Pulmonary artery endothelial cell (primary cell): Measurements from ENCODE around the gene KCNH8. TPM values are rescaled to one million over a fixed set of nuclear protein-coding genes. Genes with fewer than 3 reads are reported as not detected.

Source experiments
- DNase-seq: peaks from one replicate; pipeline ENCODE4 v3.0.0-alpha.2; 2011; ENCODE audit warnings: low read depth, low spot score
- total RNA-seq: library from RNA; depleted of rRNA; stranded (reverse); fragments of >200 nt; gene quantifications from 2 replicates; pipeline ENCODE4 v1.2.3, GENCODE V29; 2014

Gene KCNH8
- total RNA-seq, 1 donor from 2014 or later: under 0.01 TPM

DNA sequence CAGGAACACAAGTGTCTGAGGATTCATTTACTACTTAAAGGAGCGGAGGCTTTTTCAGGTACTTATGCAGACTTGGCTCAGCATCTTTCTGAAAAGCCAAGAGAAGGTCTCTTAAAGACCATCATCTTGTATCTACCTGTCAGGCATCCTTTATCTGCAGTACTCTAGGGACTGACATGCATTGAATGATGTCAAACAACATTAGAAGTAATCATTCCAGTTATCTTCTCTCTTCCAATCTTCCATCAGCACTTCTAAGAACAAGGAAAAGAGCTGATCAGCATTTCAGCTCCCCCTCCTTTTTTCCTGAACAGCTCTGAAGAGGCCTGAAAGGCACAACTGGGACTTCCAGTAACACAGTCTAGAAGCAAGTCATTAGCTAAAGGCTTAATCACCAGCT, 214.8 kb downstream of the KCNH8 start:
- no peak for DNase-seq

DNA sequence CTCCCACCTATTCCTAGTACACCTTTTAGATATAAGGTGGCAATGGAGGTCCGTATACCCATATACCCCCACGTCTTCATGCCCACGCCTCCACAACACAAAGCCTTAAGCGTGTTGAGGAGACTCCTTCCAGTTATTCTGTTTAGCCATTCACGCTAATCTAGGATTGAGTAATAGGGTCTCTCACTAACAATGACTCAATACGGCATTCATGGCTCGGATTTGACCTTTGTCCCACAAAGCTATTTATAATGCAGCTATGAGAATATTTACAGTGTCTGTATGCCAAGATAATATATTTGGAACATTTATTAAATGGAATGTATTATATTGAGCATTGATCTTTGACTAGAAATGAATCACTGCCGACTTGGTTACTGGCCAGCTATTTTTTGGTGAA, 215.8 kb downstream of the KCNH8 start:
- DNase-seq: no peak

DNA sequence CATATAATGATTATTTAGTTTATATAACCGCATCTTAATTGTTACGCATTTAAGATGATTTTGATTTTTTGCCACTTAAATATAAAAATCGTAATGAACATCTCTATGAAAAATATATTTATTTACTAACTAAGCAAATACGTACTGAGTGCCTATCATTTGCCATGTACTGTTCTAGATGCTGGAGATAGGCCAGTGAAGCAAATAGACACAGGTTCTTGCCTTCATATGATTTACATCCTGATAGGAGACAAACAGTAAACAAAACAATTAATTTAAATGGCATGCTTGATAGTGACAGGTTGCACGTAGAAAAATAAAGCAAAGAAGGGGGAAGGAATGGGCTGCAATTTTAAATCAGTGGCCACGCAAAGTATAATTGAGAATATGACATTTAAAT, 217.2 kb downstream of the KCNH8 start:
- DNase-seq: no peak

DNA sequence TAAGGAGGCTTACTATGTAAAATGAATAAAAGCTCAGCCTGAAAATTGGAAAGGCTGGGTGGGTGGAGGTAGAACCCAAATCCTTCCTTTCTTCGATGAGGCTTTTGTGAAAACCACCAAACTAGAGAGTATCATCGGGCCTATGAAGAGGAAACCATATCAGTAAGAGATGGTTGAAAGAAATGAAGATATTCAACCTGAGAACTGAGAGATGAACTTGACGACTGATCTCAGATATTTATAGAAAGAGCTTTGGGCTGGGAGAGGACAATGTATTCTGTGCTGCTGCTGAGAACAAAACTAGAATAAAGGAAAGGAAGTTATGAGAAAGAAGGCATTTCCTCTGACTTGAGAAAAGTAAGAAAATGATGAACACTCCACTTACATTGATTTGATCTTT, 236.6 kb downstream of the KCNH8 start:
- no peak for DNase-seq

DNA sequence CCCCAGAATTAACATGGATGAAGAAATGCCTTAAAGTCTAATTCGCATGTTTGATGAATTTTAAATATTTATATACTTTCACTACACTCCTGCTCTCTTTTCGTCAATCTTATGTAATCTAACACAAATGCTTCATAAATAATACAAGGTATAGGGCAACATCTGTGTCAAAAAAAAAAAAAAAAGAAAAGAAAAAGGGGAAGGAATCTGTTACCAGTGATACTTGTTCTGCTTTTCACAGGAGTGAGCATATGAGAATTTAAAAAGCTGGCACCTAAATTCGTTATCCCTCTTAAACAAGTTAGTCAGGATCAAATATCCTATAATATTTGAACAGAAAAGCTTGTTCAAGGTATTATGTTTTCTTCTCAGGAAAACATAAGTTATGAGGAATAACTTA, 243.8 kb downstream of the KCNH8 start:
- DNase-seq: no peak

DNA sequence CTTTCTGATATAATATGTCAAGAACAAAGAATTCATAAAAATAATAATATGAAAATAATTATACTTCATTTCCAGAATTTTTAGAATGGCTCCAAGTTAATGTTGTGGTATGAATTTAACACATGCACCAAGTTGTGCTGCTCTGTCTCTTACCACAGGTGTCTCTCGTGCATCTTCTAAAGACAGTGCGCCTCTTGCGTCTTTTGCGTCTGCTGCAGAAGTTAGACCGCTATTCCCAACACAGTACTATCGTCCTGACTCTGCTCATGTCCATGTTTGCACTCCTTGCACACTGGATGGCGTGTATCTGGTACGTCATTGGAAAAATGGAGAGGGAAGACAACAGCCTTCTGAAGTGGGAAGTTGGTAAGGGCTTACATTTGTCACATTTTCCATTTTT, 246.6 kb downstream of the KCNH8 start:
- DNase-seq: no peak

DNA sequence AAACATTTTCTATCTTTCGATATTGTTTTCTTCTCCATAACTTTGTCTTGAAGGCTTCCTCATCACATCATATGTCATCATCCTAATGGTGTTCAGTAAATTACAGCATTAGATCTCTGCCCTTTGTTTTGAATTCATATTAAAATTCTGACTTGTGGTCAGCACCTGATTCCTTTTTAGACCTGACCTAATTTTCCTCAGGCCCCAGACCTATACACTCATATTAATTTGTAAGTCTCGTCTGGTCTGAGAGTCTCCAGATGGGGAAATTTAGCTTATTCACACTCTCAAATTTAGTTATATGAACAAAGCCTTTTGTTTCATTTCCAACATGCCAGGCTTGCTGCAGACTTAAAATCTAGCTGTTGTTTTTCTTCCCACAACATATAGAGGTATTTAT, 248.4 kb downstream of the KCNH8 start:
- no peak for DNase-seq

DNA sequence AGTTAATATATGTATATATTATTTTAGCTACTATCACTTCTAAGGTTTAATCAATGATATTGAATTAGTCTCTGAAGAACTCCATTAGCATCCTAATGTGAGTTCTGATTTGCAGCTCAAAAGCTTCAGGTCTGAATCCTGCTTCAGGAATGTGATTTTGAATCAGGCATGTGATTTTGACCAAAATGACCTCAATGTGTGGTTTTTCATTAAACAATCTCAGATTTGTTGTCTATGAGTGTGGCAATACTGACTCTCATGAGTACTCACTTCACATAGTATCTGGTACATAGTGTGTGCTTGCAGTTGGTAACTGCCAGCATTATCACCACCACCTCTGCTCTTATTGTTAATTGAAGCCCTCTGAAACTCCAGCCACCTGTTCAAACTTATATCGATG, 251.0 kb downstream of the KCNH8 start:
- no peak for DNase-seq

DNA sequence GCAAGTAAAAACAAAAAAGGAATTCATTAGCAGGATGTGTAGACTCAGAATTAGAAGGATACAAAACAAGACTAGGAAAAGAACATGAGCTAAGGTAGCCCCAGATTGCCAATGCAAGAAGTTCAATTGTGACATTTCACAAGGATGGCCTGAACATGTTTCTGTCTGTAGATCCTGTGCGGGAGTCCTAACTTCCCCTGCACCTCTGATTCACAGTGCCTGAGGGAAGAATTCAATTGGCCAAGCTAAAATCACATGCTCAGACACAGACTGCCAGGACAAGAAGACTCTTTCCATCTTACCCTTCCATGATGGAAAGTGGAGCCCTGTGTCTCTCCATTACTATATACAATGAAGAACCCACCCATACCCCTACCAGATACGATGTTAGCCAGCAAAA, 251.5 kb downstream of the KCNH8 start:
- no peak for DNase-seq

DNA sequence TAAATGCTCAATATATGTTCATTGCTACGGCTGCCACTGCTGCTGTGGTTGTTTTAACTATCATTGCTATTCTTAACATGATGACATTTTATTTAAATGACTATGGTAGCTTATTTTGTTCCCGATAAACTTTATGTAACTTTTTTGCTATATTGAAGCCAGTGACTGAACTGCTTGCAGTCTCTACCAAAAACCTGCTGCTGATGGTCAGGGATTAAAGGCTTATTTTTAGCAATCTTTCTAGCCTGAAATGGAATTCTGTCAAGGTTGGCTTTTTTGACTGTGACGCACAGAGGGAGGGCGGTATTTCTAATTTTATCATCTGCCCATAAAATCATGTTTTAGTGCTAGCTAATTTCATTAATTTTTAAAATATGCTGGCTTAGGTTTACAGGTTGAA, 271.8 kb downstream of the KCNH8 start:
- no peak for DNase-seq

DNA sequence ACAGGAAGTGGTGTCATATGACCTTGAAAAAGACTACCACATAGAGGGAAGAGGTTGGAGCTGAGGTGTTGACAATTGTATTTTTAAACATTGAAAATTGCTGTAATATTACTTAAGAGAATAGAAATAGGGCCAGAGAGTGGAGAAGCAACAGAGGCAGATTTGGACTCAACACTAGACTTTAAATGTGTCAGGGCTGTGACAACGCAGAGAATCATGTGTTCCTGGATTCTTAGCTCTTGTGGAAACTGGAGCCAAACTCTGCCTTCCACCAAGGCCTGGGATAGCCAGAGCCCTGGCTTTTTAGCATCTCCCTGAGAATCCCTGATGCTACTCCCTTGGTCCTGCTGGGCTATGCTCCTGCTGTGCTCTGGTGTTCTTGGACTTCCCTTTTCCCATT, 277.5 kb downstream of the KCNH8 start:
- no peak for DNase-seq

DNA sequence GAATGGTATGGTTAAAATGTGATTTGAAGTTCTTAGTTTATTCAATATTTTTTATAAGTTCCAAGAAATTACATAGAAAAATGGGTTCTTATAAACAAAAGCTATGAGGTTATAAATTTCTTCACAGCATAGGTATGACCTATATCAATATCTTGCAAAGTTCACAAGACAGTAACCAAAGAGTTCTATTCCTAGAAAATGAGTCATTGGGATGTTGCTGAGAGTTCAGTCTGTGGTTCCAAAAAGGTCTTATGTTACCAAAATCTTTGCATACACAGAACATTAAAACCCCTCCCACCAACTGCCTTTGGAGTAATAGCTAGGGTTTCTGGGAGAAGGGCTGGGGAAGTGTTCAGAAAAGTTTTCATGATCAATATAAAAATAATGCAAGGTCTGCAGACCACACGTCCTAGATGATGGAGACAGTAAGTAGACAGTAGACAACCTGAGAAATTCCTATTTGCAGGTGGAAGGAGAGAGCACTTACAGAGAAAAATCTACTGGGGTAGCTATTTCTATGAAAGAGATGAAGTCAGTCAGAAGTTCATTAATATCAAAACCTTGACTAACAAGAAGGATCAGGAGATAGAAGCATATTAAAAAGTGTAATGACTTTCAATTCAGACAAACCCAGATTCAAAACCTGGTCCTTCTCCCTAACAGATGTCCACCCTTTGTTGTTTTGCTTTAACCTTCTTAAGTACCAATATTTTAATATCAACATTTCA, 279.3 kb downstream of the KCNH8 start:
- DNase-seq: no peak

DNA sequence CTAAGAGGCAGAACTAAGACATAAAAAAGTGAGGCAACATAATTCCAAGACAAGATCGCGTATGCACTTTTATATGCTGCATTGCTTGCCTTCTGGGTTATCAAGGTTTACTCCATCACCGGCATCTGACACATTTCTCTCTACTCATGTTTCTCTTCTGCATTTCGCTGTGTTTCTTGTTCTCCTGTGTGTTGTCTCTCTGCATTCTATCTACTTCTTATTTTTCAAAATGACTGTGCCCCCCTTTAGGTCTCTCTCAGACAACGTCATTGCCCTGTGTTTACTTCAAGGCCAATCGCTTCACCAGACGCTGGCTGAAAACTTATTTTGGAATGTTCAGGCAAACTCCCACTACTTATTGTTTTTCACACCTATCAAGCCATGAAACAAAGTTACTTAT, 280.4 kb downstream of the KCNH8 start:
- no peak for DNase-seq

DNA sequence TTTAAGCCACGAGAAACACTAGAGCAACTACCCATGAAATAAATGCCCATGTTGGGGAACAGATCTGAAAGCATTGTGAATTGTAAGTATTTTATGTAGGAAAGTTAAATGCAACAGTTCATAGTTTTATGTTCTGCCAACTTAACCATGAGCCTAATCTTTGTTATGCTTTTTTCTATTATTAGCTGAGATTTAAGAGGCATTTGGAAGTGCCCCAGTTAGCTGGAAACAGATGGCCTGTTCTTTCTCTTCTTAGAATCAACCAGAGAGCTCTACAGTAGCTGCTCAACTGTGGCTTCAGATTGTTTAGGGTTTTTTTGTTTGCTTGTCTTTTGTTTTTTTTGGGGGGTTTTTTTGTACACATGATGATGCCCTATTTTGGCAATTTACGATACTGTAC, 284.4 kb downstream of the KCNH8 start:
- no peak for DNase-seq

DNA sequence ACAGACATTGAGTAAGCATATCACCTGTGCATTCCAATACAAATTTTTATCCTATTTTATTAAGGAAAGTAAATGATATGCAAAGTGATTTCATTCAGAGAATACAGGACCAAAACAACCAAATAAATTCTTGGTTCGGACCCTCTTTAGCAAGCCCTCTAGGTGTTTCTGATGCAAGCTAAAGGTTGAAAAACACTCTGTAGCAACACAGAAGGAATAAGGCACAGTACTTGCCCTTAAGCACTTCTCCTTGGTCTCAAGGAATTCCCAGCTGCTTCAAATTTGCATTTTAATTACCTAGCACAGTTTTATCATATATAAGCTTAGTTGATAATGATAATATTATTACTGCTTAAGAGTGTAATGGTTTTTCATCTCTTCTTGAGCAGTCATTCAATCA, 288.4 kb downstream of the KCNH8 start:
- DNase-seq: no peak

DNA sequence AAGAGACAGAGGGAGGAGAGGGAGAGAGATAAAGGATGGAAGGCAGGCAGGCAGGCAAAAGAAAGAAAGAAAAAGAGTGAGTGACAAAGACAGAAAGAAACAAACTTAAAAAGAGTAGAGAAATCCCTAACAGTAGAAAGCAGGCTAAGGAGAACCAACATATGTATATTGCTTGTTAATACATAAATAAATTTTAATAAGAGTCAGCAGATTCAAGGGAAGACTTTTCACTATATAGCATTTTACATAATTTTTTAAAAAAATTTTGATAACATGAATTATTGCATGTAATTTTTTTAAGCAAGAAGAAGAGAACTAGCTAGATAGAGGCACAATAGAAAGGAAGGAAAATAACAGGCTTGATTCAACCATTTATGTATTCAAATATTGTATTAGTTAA, 291.6 kb downstream of the KCNH8 start:
- no peak for DNase-seq

DNA sequence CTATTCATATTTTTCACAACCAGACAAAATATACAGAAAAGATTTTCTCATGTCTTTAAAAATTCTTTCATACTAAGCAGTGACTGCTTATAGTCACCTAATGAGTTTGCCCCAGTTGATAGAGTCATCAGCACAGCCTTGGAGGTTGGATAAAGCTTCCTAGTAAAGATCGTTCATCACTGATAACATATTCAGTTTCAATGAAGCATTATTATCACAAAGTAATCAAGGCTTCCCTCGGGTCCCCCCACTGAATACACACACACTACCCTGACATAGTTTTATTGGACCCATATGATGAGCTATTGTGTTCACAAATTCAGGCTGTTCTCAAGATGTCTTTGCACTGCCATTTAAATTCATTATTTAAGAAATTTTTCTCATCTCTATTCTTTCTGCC, 297.8 kb downstream of the KCNH8 start:
- DNase-seq: no peak

DNA sequence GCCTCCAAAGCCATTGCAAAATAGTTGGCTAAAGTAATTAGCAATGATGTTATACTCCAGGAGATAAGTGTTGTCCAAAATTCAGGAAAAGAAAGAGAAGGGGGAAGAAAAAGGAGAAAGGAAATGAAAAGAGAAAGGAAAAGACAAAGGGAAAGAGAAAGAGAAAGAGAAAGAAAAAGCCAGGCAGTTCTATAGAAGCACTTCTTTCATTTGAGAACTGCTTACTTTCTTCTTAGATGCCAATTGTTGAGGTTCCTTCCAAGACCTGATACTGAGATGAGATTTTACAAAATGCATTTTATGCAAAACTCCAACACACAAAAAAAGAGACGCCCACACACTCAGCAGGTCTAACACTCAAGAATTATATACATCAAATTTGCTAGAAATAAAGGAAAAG, 298.4 kb downstream of the KCNH8 start:
- DNase-seq: no peak

DNA sequence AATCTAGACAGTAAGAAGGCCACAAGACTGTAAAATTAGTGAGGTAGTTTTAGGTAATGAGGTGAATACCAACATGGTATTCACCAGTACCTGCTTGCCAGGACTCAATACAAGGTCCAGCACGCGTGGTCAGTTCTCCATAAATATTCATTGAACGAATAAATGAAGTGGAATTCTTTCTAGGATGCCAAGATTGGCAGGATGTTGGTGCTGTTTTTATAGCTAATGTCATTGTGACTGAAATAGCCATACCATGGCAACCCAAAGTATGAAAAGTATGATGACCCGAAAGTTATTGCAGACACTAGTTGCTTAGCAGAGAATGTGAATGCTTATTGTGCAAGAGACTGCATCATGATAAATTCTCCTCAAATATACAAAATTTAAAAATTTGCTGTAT, 307.2 kb downstream of the KCNH8 start:
- no peak for DNase-seq

DNA sequence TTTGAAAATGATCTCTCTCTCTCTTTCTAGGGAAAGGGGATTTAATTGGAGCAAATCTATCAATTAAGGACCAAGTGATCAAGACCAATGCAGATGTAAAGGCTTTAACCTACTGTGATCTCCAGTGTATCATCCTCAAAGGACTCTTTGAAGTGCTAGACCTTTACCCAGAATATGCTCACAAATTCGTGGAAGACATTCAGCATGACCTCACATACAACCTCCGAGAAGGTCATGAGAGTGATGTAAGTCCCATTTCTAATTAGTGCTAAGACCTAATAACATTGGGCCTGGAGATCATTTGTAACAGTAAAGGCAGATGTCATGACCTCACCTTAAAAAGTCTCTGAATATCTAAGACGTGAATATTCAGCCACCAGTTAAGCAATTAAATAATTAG, 308.4 kb downstream of the KCNH8 start:
- DNase-seq: no peak

DNA sequence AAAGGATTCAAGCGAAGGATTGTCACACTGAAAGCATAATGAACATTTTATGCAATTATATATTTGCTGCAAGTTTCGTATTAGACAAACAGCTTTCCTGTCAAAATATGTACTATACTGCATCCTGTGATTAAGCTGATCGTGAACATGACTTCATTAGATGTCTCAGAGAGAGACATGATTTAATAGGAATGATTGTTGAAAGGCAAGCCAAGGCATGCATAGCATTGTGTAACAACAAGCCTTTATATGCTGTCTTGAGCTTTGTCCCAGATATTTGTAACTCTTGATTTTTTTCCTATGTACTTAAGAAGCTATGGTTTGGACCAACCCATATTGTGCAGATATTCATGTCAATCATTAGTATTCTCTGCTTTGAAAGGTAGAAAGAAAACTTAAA, 309.1 kb downstream of the KCNH8 start:
- DNase-seq: no peak

DNA sequence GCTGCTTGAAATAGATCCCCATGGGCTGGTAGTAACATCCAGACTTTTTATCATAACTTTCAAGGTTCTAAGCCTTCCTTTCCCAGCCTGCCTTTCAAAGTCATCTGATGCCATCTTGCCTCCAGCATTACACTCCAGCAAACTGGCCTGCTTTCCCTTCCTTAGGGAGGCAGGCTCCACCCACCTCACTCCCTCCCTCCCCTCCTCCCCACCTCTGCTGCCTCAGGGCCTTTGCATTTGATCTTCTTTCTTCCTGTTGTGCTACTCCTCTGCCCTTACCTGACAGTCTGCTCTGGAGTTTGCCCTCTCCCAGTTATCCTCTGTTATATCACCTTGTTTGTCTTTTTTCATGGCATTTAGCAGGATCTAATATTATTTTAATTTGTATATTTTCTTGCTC, 319.5 kb downstream of the KCNH8 start:
- no peak for DNase-seq

DNA sequence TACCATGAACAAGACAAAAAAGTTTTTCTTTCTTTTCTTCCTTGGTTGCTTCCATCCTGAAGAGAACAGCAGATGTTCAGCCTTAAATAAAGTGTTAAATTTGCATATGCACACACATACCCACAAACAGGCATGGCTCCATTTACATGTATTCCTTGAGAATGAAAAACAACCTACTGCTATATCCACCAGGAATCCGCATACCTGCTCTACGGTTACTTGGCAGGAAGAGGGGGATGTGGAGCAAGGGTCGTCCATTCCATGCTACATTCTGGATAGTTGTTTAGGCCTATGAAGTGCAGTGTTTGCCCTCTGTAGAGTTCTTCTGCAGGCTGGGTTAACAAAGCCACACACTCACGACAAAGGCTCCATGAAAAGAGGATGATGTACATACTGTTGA, 322.8 kb downstream of the KCNH8 start:
- DNase-seq: no peak

DNA sequence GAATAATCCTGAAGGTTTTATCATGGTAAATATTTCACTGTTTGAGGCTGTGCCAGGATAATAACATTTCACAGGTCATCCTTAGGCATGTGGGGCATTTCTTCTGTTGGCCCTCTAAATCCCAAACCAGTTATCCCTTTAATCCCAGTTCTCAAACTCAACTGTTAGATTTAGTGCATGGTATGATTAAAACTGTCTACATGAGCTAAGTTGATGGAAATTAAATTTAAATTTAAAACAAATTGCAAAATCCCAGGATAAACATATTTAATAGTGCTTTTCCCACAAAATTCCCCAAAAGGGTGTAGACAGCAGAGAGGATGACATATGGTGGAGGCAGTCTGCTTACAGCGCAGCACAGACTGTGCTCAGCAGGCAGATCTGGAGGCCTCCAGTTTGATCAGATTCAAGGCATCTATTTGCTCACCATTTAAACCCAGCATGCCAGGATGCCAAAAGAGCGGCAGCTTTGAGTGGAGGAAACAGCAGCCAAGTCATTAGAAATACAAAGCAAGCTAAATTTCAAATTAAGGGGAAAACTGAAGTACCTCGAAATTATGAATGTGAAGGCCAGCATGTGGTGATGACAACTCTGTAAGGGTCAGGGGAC, 325.8 kb downstream of the KCNH8 start:
- DNase-seq: no peak
